GM08714 (cell line): ENCODE results near the gene GANC.

Experiments
- H3K4me3 ChIP-seq: fragments of 200-500 bp; sonication (Bioruptor generic); 2 replicates; pipeline ENCODE4 v1.5.1; 2014; ENCODE audit warnings: mild to moderate bottlenecking, low read length, inconsistent platforms
- ZNF274 ChIP-seq: IDR thresholded peaks from 2 replicates; pipeline ENCODE4 v1.6.1; 2012; ENCODE audit warnings: mild to moderate bottlenecking, low read depth, low read length

The GANC gene

DNA sequence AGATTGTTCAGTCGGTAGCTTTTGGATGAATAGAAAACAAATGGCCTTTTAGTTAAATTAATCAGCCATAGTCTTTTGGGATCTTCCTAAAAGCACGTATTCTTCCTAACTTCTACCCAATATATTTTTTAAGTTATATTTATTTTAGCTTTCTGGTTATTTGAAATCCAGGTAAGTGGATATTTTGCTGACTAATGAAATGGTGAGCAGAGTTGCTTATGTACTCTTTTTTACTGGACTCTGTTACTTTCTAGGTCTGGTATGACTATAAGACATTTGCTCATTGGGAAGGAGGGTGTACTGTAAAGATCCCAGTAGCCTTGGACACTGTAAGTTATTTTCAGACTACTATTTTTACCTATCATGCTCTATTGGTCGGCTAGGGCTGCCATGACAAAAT, 72.5 kb downstream of the GANC start:
- H3K4me3 ChIP-seq = no peak overlapping the region
- TF ChIP-seq ZNF274 = no peak

DNA sequence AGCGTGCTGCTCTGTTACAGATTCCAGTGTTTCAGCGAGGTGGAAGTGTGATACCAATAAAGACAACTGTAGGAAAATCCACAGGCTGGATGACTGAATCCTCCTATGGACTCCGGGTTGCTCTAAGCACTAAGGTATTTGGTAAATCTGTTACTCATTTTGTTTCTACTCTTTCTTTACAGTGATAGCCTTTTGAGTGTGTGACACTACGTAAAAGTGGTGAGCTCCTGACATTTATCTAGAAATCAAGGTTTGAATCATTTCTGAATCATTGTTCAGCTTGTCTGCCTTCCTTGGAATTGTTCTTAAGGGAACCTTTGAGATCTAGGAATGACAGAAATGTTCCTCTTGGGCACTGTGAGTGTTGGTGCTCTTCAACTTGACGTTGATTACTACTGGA, 75.1 kb downstream of the GANC start:
- TF ChIP-seq ZNF274 = no peak
- no peak overlapping the region for H3K4me3 ChIP-seq

DNA sequence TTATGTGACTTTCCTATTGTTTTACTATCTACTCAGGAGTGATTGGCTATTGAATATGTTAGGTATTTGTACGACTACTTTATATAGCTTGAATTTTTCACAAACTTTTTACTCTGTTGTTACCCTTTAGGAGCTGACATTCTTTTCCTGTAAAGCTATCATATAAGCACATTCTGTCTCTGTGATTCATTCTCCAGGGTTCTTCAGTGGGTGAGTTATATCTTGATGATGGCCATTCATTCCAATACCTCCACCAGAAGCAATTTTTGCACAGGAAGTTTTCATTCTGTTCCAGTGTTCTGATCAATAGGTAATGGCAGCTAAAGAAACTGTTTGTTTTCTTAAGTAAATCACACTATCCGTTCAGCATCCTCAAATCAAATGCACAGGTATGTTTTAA, 76.2 kb downstream of the GANC start:
- H3K4me3 ChIP-seq = no peak overlapping the region
- TF ChIP-seq ZNF274 = no peak

GRCh38 chr15:42352401-42352800, 79.4 kb downstream of the GANC start:
- no peak for TF ChIP-seq ZNF274
- no peak overlapping the region for H3K4me3 ChIP-seq

GRCh38 chr15:42353061-42353460, 80.1 kb downstream of the GANC start:
- TF ChIP-seq ZNF274 = no peak
- no peak overlapping the region for H3K4me3 ChIP-seq

- H3K4me3 ChIP-seq = no peak overlapping the region
- TF ChIP-seq ZNF274 = no peak
These were observed 81.8 kb downstream of the GANC start for GRCh38 chr15:42354824-42355223.

DNA sequence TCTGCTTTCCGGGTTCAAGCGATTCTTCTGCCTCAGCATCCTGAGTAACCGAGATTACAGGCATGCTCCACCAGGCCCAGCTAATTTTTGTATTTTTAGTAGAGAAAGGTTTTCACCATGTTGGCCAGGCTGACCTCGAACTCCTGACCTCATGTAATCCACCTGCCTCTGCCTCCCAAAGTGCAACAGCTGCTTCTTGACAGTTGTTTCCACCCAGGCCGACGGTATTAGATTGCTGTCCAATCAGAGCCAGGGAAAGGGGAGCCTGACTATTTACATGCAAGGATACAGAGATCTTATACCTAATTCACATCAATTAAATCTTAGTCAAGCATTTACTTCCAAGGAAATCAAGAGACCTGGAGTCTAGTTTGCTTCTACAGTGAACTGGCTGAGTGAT, 82.3 kb downstream of the GANC start:
- no peak overlapping the region for H3K4me3 ChIP-seq
- no peak for TF ChIP-seq ZNF274

DNA sequence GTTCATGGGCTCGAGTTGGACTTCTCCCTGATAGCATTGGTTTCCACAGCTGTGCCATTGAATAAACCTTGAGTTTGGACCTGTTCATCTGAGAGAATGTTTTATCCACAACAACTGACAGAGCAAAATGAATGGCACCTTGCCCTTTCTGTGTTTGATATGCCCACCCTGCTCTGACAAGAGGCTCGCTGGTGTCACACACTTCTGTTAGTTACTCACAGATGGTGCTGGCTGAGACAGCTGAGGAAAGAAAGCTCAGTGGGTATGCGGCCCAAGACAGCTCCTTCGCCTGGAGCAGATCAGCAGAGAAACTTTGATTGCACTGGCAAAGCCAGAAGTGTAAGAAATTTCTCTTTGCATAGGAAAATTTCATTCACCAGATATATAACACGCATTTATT, 83.8 kb downstream of the GANC start:
- H3K4me3 ChIP-seq = no peak overlapping the region
- no peak for TF ChIP-seq ZNF274

DNA sequence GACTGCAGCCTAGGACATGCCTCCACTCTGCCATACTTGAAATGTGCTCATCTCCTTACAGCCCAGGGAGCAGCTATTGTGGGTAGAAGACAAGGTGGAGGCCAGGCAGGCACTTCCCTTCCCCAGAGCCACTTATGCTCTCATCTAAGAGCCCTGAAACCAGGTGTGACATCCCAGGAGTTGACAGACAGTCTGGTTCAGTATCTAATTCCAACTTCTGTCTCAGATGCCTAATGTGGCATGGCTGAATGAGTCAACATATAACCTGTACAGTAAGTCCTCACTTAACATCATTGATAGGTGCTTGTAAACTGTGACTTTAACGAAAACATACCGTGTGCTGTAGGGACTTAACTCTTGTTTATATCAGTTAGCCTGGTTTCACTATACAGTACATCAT, 85.1 kb downstream of the GANC start:
- TF ChIP-seq ZNF274 = no peak
- H3K4me3 ChIP-seq = no peak overlapping the region

- no peak within 1 kb of the TSS for H3K4me3 ChIP-seq
- TF ChIP-seq ZNF274 = no peak
These were observed 86.2 kb downstream of the GANC start, which contains the start of gene CAPN3 for GRCh38 chr15:42359249-42359648. CAPN3 (plus strand) TSS chr15:42359501; CDS start chr15:42359806, 305 bp downstream.

DNA sequence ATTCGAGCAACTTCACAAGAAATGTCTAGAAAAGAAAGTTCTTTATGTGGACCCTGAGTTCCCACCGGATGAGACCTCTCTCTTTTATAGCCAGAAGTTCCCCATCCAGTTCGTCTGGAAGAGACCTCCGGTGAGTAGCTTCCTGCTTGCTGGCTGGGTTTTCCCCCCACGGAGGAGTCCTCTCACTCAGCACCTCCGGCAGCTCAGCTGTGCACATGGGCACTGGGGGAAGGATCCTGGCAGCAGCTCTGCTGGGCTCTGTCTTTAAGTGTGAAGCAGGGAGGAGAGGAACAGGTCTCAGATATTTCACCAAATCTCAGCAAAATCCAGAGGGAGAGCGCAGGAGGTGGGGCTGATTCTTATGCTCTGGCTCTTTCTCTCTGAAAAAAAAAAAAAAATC, 87.0 kb downstream of the GANC start:
- no peak overlapping the region for H3K4me3 ChIP-seq
- no peak for TF ChIP-seq ZNF274

DNA sequence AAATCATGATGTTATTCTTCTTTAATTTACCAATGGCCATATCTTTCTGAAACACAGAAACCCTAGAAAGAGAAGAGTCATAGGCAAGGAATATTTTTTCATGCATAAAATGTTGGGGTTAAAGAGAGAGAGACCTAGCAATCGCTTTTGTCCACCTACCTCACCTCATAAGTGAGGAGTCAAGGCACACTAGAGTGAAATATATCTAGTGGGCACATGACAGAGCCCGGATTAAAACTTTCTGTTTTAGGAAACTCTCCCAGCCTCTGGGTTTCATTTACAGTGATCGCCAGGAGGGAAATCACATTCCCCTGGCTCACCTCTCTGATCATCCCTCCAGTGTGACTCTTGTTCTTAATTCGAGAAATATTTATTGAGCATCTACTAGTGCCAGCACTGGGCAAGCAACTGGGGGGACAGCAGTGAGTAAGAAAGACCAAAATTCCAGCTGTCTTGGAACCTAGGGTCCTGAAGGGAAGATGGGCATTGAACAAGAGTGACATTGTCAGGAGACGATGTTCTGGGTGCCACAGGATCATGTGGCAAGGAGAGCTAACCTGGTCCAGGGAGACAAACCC, 87.6 kb downstream of the GANC start:
- TF ChIP-seq ZNF274 = no peak
- H3K4me3 ChIP-seq = no peak overlapping the region

DNA sequence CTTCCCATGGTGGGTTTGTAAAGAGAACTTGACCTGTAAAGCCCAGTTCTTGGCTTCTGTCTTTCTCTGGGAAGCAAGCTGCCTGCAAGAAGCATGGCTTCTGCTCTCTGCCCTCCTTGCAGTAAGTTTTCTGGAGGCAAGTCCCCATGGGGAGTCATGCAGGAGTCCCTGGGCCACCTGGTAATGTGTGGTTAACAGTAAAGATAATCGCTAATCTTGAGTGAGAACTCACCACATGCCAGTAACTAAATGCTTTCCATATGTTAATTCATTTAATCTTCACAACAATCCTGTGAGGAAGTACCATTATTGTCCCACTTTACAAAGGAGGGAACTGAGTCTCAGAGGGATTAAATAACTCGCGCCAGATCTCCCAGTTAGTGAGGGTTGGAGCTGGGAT, 90.5 kb downstream of the GANC start:
- TF ChIP-seq ZNF274 = no peak
- no peak overlapping the region for H3K4me3 ChIP-seq

GRCh38 chr15:42363942-42364341, 90.9 kb downstream of the GANC start:
- H3K4me3 ChIP-seq = no peak overlapping the region
- TF ChIP-seq ZNF274 = no peak

- no peak for TF ChIP-seq ZNF274
- no peak overlapping the region for H3K4me3 ChIP-seq
These were observed 91.5 kb downstream of the GANC start for GRCh38 chr15:42364529-42364928.

DNA sequence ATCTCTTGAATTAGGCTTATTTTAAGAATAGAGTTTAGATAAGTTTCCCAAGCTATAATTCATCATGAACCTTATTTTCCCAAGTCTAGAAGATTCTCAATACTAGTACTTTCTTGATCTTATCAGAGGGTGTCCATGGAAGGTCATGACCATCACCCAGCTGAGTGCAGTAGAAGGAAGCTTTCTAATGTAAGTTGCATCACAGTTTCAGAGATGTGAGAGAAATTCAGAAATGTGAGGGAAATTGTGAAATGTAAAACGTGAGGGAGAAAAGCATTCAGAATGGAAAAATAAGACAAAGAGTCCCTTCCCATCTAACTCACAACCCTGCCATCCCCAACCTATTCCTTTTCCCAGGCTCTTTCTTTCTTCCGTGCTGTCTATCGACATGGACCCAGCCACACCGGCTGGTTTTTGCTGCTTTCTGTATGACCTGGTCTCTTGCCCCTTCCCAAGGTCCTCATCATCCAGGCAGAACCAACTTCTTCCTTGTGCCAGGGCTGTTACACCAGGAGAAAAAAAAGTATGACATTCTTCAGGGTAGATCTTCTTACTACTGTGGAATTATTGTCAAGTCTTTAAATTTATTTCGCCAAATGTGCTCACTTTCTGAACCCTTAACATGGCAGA, 93.0 kb downstream of the GANC start:
- no peak for TF ChIP-seq ZNF274
- H3K4me3 ChIP-seq = no peak overlapping the region
